Thymus (tissue), 11 donors: ENCODE results near the gene MITF. TPM values are rescaled to one million over a fixed set of nuclear protein-coding genes. Genes with fewer than 3 reads are reported as not detected.
A peak's percentile ranks its signal among the peaks of the same experiment; 100 is the strongest.

Experiments
- DNase-seq, 9 donors: peaks; one replicate each; pipeline ENCODE4 v3.0.0-alpha.2; 2013; ENCODE audit warnings: low spot score in 9 of 9, low read depth in 6 of 9, missing footprints in 1 of 9
- H3K27ac ChIP-seq, 2 donors: one replicate each; pipeline ENCODE4 v1.5.1; 2013; ENCODE audit warnings: control low read depth in 1 of 2, low read depth in 1 of 2, low read length in 1 of 2, mild to moderate bottlenecking in 1 of 2, moderate library complexity in 1 of 2
- H3K27me3 ChIP-seq, 2 donors: one replicate each; pipeline ENCODE4 v1.5.1; 2013; ENCODE audit warnings: low read length in 1 of 2; ENCODE audit not compliant: control insufficient read depth in 2 of 2, insufficient read depth in 1 of 2
- H3K36me3 ChIP-seq, 2 donors: one replicate each; pipeline ENCODE4 v1.5.1; 2013; ENCODE audit warnings: low read length in 1 of 2, mild to moderate bottlenecking in 1 of 2, moderate library complexity in 1 of 2; ENCODE audit not compliant: control insufficient read depth in 2 of 2, insufficient read depth in 2 of 2
- H3K4me1 ChIP-seq, 2 donors: one replicate each; pipeline ENCODE4 v1.5.1; 2013; ENCODE audit warnings: low read length in 2 of 2; ENCODE audit not compliant: control insufficient read depth in 2 of 2, insufficient read depth in 2 of 2
- H3K4me3 ChIP-seq, 2 donors: one replicate each; pipeline ENCODE4 v1.5.1; 2013; ENCODE audit warnings: low read length in 2 of 2, control low read depth in 1 of 2, mild to moderate bottlenecking in 1 of 2
- H3K9me3 ChIP-seq, 2 donors: one replicate each; pipeline ENCODE4 v1.5.1; 2013; ENCODE audit warnings: low read length in 1 of 2, mild to moderate bottlenecking in 1 of 2; ENCODE audit not compliant: control insufficient read depth in 2 of 2, insufficient read depth in 1 of 2
- WGBS: extraction: QIAGEN DNeasy Blood & Tissue Kit; methylation state at CpG from one replicate; pipeline ENCODE4 v1.1.7; 2013; 5-methylcytosine and 5-hydroxymethylcytosine counted together
- polyA plus RNA-seq: library from polyadenylated mRNA; stranded (reverse); fragments of 200-250 nt; gene quantifications from one replicate; pipeline ENCODE4 v1.2.3, GENCODE V29; 2013
- total RNA-seq: library from RNA; stranded (reverse); fragments of 120-200 nt; gene quantifications from one replicate; pipeline ENCODE4 v1.2.4, GENCODE V29; 2013
- donor health status: healthy.

The MITF gene
- total and polyA plus RNA-seq, 2 donors, result 3.2 to 4.8 TPM

- H3K27me3 ChIP-seq, result no peaks in the 10 kb centered on the region
- H3K9me3 ChIP-seq, result no peaks in the 10 kb centered on the region
- no peak overlapping the region for H3K4me3 ChIP-seq
- H3K27ac ChIP-seq, result no peak overlapping the region
- no peak for DNase-seq
- no peaks in the 10 kb centered on the region for H3K36me3 ChIP-seq
- WGBS, result 69% methylated on average over 3 of the region's 3 CpGs
- peaks cover 0 to 3% of the 10 kb centered on the region in 2 donors for H3K4me1 ChIP-seq
These were observed 108.8 kb downstream of the MITF start for GRCh38 chr3:69848113-69848512.

GRCh38 chr3:69850849-69851248, 111.6 kb downstream of the MITF start:
- Histone ChIP-seq H3K9me3 (no peaks in the 10 kb centered on the region), H3K4me1 (peaks cover 0 to 4% of the 10 kb centered on the region in 2 donors), H3K27me3 (no peaks in the 10 kb centered on the region), H3K4me3 (no peak overlapping the region), H3K27ac (no peak overlapping the region), H3K36me3 (no peaks in the 10 kb centered on the region)
- no peak for DNase-seq

- Histone ChIP-seq H3K4me3 (no peak overlapping the region), H3K27me3 (no peaks in the 10 kb centered on the region), H3K27ac (no peak overlapping the region), H3K9me3 (no peaks in the 10 kb centered on the region), H3K4me1 (peaks cover 0 to 4% of the 10 kb centered on the region in 2 donors), H3K36me3 (no peaks in the 10 kb centered on the region)
- DNase-seq, result no peak
- 46% methylated on average over 3 of the region's 3 CpGs for WGBS
These were observed 113.8 kb downstream of the MITF start for GRCh38 chr3:69853027-69853426.

- H3K36me3 ChIP-seq, result no peaks in the 10 kb centered on the region
- no peaks in the 10 kb centered on the region for H3K27me3 ChIP-seq
- DNase-seq, result peak in 1 of 9 donors; percentile 31
- H3K4me1 ChIP-seq, result peaks cover 0 to 4% of the 10 kb centered on the region in 2 donors
- no peak overlapping the region for H3K27ac ChIP-seq
- WGBS, result 81% methylated on average over 5 of the region's 5 CpGs
- no peak overlapping the region for H3K4me3 ChIP-seq
- H3K9me3 ChIP-seq, result no peaks in the 10 kb centered on the region
These were observed 116.3 kb downstream of the MITF start for GRCh38 chr3:69855436-69856162.

- no peaks in the 10 kb centered on the region for H3K27me3 ChIP-seq
- DNase-seq, result no peak
- peaks cover 0 to 4% of the 10 kb centered on the region in 2 donors for H3K4me1 ChIP-seq
- no peak overlapping the region for H3K4me3 ChIP-seq
- no peak overlapping the region for H3K27ac ChIP-seq
- no peaks in the 10 kb centered on the region for H3K9me3 ChIP-seq
- WGBS, result 63% methylated on average over 3 of the region's 3 CpGs
- no peaks in the 10 kb centered on the region for H3K36me3 ChIP-seq
These were observed 117.9 kb downstream of the MITF start for GRCh38 chr3:69856965-69857705.

- Histone ChIP-seq H3K27me3 (no peaks in the 10 kb centered on the region), H3K36me3 (no peaks in the 10 kb centered on the region), H3K4me1 (no peaks in the 10 kb centered on the region), H3K9me3 (no peaks in the 10 kb centered on the region), H3K27ac (no peak overlapping the region), H3K4me3 (no peak overlapping the region)
- DNase-seq, result no peak
- WGBS, result 95% methylated on average over 3 of the region's 3 CpGs
These were observed 122.3 kb downstream of the MITF start for GRCh38 chr3:69861556-69861955.

- Histone ChIP-seq H3K27me3 (no peaks in the 10 kb centered on the region), H3K4me3 (no peak overlapping the region), H3K9me3 (no peaks in the 10 kb centered on the region), H3K4me1 (no peaks in the 10 kb centered on the region), H3K36me3 (no peaks in the 10 kb centered on the region), H3K27ac (no peak overlapping the region)
- DNase-seq, result no peak
- WGBS, result 98% methylated on average over 3 of the region's 3 CpGs
These were observed 124.9 kb downstream of the MITF start for GRCh38 chr3:69864141-69864540.

GRCh38 chr3:69864766-69865165, 125.5 kb downstream of the MITF start:
- Histone ChIP-seq H3K9me3 (no peaks in the 10 kb centered on the region), H3K27me3 (no peaks in the 10 kb centered on the region), H3K4me3 (no peak overlapping the region), H3K4me1 (no peaks in the 10 kb centered on the region), H3K36me3 (no peaks in the 10 kb centered on the region), H3K27ac (no peak overlapping the region)
- 85% methylated on average over 2 of the region's 2 CpGs for WGBS
- DNase-seq, result no peak

GRCh38 chr3:69865925-69866679, 126.8 kb downstream of the MITF start:
- no peak for DNase-seq
- H3K27ac ChIP-seq, result no peak overlapping the region
- no peaks in the 10 kb centered on the region for H3K27me3 ChIP-seq
- no peak overlapping the region for H3K4me3 ChIP-seq
- no peaks in the 10 kb centered on the region for H3K36me3 ChIP-seq
- 83% methylated on average over 10 of the region's 10 CpGs for WGBS
- no peaks in the 10 kb centered on the region for H3K4me1 ChIP-seq
- no peaks in the 10 kb centered on the region for H3K9me3 ChIP-seq
